Mucosa of rectum (tissue), 2 donors: Measurements from ENCODE around the gene GSTO2.

ENCODE experiments used
- H3K27ac ChIP-seq, 2 donors: one replicate each; pipeline ENCODE4 v1.7.0; 2013; ENCODE audit warnings: inconsistent platforms in 2 of 2, low read depth in 2 of 2, low read length in 2 of 2
- H3K27me3 ChIP-seq, 2 donors: one replicate each; pipeline ENCODE4 v1.7.0; 2013; ENCODE audit warnings: low read length in 2 of 2; ENCODE audit not compliant: control insufficient read depth in 2 of 2, insufficient read depth in 2 of 2
- H3K36me3 ChIP-seq, 2 donors: one replicate each; pipeline ENCODE4 v1.7.0; 2013; ENCODE audit warnings: low read length in 2 of 2; ENCODE audit not compliant: control insufficient read depth in 2 of 2, insufficient read depth in 2 of 2
- H3K4me1 ChIP-seq, 2 donors: one replicate each; pipeline ENCODE4 v1.7.0; 2013; ENCODE audit warnings: low read length in 2 of 2, mild to moderate bottlenecking in 1 of 2; ENCODE audit not compliant: control insufficient read depth in 2 of 2, insufficient read depth in 2 of 2
- H3K4me3 ChIP-seq, 2 donors: one replicate each; pipeline ENCODE4 v1.7.0; 2013; ENCODE audit warnings: low read length in 2 of 2
- H3K9ac ChIP-seq, 2 donors: one replicate each; pipeline ENCODE4 v1.7.0; 2013; ENCODE audit warnings: low read length in 2 of 2, low read depth in 1 of 2, mild to moderate bottlenecking in 1 of 2
- H3K9me3 ChIP-seq, 2 donors: one replicate each; pipeline ENCODE4 v1.7.0; 2013; ENCODE audit warnings: low read length in 2 of 2; ENCODE audit not compliant: control insufficient read depth in 2 of 2
- donor health status: healthy.
- donor health status: Normal muscosa, but diverticular disease.

Gene GSTO2

DNA sequence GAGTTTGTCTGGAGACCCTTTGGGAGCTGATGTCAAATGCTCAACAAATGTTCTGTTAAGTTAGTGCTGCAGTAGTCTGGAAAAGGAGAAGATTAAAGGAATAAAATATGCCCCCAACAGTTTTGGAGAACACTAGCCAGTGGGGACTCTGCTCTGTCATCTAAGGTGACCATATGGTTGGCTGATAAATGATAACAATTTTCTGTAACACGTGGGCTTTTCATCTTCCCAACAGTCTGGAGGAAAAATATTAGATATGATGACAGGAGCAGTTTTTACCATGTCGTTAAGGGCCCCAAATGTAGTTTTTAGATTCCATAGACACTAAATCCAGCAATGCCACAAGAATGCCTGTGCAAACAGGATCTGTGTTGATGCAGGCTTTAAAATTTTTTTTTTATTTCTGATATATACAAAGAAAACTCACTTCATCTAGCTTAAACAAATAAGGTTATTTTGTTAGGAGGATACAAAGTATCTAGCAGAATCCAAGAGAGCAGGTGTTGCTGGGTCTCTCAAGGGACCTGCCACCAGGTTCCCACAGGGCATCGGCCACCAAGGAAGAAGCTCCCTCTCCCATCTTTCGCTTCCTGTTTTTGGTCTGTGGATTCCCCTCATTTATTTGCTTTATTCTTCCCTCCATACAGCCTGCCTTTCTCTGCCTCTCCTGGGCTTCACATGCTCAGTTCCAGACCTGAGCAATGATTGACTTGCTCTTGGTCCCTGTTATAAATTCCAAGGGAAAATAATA is 78.5 kb downstream of the GSTO2 start:
- H3K9ac ChIP-seq, result no peak overlapping the region
- H3K27ac ChIP-seq, result no peak overlapping the region
- no peaks in the 10 kb centered on the region for H3K9me3 ChIP-seq
- no peak overlapping the region for H3K4me3 ChIP-seq
- H3K4me1 ChIP-seq, result peaks cover 0 to 2% of the 10 kb centered on the region in 2 donors
- no peaks in the 10 kb centered on the region for H3K36me3 ChIP-seq
- H3K27me3 ChIP-seq, result no peaks in the 10 kb centered on the region

DNA sequence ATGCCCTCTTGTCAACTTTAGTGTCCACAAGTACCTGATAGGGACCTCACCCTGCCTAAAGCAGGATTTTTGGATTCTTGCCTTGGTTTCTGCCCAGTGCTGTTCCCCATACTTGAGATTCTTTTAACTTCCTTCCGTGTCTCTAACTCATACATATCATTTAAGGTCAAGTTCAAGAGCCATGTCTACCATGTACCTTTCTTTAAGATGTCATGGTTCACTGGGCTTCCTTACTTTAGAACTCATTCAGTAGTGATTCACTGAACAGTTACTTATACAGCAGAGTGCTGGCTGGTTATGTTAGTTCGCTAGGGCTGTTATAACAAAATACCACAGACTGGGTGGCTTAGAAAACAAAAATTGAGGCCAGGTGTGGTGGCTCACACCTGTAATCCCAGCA is 79.6 kb downstream of the GSTO2 start:
- Histone ChIP-seq H3K4me1 (peaks cover 3 to 6% of the 10 kb centered on the region in 2 donors), H3K27ac (no peak overlapping the region), H3K9me3 (no peaks in the 10 kb centered on the region), H3K36me3 (no peaks in the 10 kb centered on the region), H3K27me3 (no peaks in the 10 kb centered on the region), H3K9ac (no peak overlapping the region), H3K4me3 (no peak overlapping the region)

DNA sequence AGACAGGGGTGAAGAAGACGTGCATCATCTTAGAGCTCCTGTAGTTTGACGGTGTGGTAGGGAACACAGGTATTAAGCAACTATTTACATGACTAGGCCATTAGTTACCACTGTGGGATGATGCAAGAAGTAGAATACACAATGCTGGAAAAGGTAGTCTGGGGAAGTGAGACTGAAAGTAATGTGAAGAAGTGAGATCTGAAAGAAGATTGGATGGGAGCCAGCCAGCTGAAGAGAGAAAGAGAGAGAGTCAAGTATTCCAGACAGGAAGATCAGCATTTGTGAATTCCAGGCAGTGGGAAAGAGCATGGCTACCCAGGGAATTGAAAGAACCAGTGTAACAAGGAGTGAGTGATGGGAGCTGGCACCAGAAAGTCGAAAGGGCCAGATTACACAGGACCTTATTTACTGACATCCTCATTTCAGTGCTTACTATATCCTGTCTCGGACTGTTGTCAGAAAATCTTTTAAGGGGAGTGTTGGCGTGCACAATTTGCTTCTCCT is 80.7 kb downstream of the GSTO2 start:
- Histone ChIP-seq H3K4me3 (no peak overlapping the region), H3K27me3 (no peaks in the 10 kb centered on the region), H3K9ac (no peak overlapping the region), H3K36me3 (no peaks in the 10 kb centered on the region), H3K27ac (peak overlapping the region in 1 of 2 donors; percentile 10), H3K9me3 (no peaks in the 10 kb centered on the region), H3K4me1 (peaks cover 9 to 10% of the 10 kb centered on the region in 2 donors)

- no peaks in the 10 kb centered on the region for H3K36me3 ChIP-seq
- peaks cover 0 to 5% of the 10 kb centered on the region in 2 donors for H3K27me3 ChIP-seq
- H3K9me3 ChIP-seq, result no peaks in the 10 kb centered on the region
- no peak overlapping the region for H3K4me3 ChIP-seq
- H3K4me1 ChIP-seq, result peaks cover 9 to 10% of the 10 kb centered on the region in 2 donors
- peak overlapping the region in 1 of 2 donors; percentile 10 for H3K27ac ChIP-seq
- H3K9ac ChIP-seq, result no peak overlapping the region
Observed at GRCh38 chr10:104350127-104350635, 81.2 kb downstream of the GSTO2 start.

DNA sequence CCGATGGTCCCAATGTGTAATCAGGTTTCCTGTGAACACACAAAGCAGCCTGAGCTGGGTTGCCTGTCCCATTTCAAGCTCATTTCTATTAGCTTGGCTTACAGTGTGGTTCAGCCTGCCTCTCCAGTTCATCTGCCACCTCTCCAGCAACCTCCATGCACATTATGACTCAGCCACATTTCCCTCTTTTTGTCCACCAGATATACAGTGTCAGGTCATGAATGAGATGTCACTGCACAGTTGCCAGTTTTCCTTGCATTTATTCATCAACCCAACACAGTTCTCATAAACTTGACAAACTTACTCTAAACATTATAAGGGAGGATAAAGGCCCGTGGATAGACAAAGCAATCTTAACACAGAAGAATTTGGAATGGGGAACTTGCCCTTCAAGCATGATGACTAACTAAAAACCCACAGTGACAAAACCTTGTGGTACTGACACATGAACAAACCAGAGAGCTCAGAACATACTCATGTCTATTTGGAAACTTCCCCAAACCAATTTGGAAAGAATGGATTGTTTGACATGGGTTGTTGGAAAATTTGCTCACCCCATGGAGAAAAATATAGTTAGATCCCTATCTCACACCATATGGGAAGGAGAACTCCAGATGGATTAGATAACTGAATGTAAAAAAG is 82.2 kb downstream of the GSTO2 start:
- Histone ChIP-seq H3K36me3 (no peaks in the 10 kb centered on the region), H3K4me1 (peaks cover 9 to 10% of the 10 kb centered on the region in 2 donors), H3K27me3 (peaks cover 0 to 5% of the 10 kb centered on the region in 2 donors), H3K4me3 (no peak overlapping the region), H3K27ac (peak overlapping the region in 1 of 2 donors; percentile 20), H3K9ac (no peak overlapping the region), H3K9me3 (no peaks in the 10 kb centered on the region)

DNA sequence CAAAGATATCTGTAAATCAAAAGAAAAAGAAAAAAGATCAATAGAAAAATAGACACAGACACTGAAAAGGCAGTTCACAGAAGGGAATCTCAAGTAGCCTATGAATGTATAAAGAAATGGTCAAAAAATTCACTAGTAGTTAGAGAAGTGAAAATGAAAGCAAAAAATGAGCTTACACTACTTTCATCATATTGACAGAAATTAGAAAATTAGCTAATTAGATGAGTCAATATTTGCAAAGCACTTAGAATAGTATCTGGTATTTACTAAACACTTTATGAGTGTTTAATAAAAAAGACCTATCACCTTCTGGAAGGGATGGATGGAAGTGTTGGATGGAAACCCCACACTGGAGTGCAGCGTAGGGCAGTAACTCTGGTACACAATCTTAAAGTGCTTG is 82.9 kb downstream of the GSTO2 start:
- H3K4me3 ChIP-seq, result peak overlapping the region in 1 of 2 donors; percentile 21
- no peak overlapping the region for H3K9ac ChIP-seq
- peaks cover 9 to 10% of the 10 kb centered on the region in 2 donors for H3K4me1 ChIP-seq
- peaks cover 0 to 5% of the 10 kb centered on the region in 2 donors for H3K27me3 ChIP-seq
- peak overlapping the region in 1 of 2 donors; percentile 20 for H3K27ac ChIP-seq
- no peaks in the 10 kb centered on the region for H3K36me3 ChIP-seq
- H3K9me3 ChIP-seq, result no peaks in the 10 kb centered on the region

GRCh38 chr10:104353325-104354048 is 84.5 kb downstream of the GSTO2 start, which contains the start of gene CFAP58:
CFAP58 (plus strand) TSS chr10:104353833; CDS start chr10:104353898, 65 bp downstream.
- Histone ChIP-seq H3K9me3 (no peaks in the 10 kb centered on the region), H3K36me3 (no peaks in the 10 kb centered on the region), H3K27me3 (peaks cover 0 to 5% of the 10 kb centered on the region in 2 donors), H3K4me1 (peaks cover 9 to 10% of the 10 kb centered on the region in 2 donors), H3K4me3 (peak within 1 kb of the TSS; percentile 62 to 69), H3K9ac (peak within 1 kb of the TSS in 1 of 2 donors; percentile 22), H3K27ac (peak within 1 kb of the TSS in 1 of 2 donors; percentile 2)
